HepG2 (cell line): ENCODE measurements around the gene RAB8A. TPM values are rescaled to one million over a fixed set of nuclear protein-coding genes. Genes with fewer than 3 reads are reported as not detected.

Experiments
- ATF6 ChIP-seq: sonication (generic); formaldehyde crosslinking; conservative IDR thresholded peaks from 2 replicates; pipeline ENCODE4 v1.4.0; 2020; ENCODE audit warnings: missing genetic modification reagents
- ATRX ChIP-seq: sonication (generic); formaldehyde crosslinking; IDR thresholded peaks from 2 replicates; pipeline ENCODE4 v1.4.0; 2020; ENCODE audit warnings: missing genetic modification reagents, borderline replicate concordance
- FOSL2 ChIP-seq: sonication (generic); formaldehyde crosslinking; IDR thresholded peaks from 2 replicates; pipeline ENCODE4 v1.4.0; 2020; ENCODE audit warnings: missing genetic modification reagents
- HNRNPK ChIP-seq: fragments of 200-400 bp; formaldehyde crosslinking; IDR thresholded peaks from 2 replicates; pipeline ENCODE4 v1.6.1; 2018; ENCODE audit warnings: low read length, low read depth, moderate library complexity, mild to moderate bottlenecking; ENCODE audit not compliant: poor library complexity, severe bottlenecking
- ISL2 ChIP-seq: sonication (generic); formaldehyde crosslinking; IDR thresholded peaks from 2 replicates; pipeline ENCODE4 v1.5.0; 2020; ENCODE audit warnings: missing genetic modification reagents
- MXD4 ChIP-seq: IDR thresholded peaks from 2 replicates; pipeline ENCODE4 v1.6.1; 2016; ENCODE audit warnings: mild to moderate bottlenecking, missing biosample characterization, missing genetic modification reagents
- MYC ChIP-seq: sonication (generic); formaldehyde crosslinking; IDR thresholded peaks from 2 replicates; pipeline ENCODE4 v1.9.0; 2021; ENCODE audit warnings: missing genetic modification reagents, borderline replicate concordance
- NFIB ChIP-seq: sonication (generic); formaldehyde crosslinking; IDR thresholded peaks from 2 replicates; pipeline ENCODE4 v1.9.0; 2021; ENCODE audit warnings: missing genetic modification reagents, mild to moderate bottlenecking, borderline replicate concordance
- NR2C2 ChIP-seq: sonication (generic); formaldehyde crosslinking; IDR thresholded peaks from 2 replicates; pipeline ENCODE4 v1.4.0; 2020; ENCODE audit warnings: missing genetic modification reagents, mild to moderate bottlenecking, moderate library complexity, borderline replicate concordance
- POLR2G ChIP-seq: fragments of 200-400 bp; formaldehyde crosslinking; IDR thresholded peaks from 2 replicates; pipeline ENCODE4 v1.6.1; 2018; ENCODE audit warnings: mild to moderate bottlenecking, low read depth, low read length, moderate library complexity
- SETDB1 ChIP-seq: sonication (generic); formaldehyde crosslinking; IDR thresholded peaks from 2 replicates; pipeline ENCODE4 v1.5.1; 2020; ENCODE audit warnings: missing genetic modification reagents, mild to moderate bottlenecking, borderline replicate concordance
- XRCC5 ChIP-seq: fragments of 200-400 bp; formaldehyde crosslinking; optimal IDR thresholded peaks from 2 replicates; pipeline ENCODE3; 2017; ENCODE audit warnings: mild to moderate bottlenecking, low read length
- ZBTB26 ChIP-seq: IDR thresholded peaks from 2 replicates; pipeline ENCODE4 v1.6.1; 2016; ENCODE audit warnings: missing compliant biosample characterization, missing genetic modification reagents, borderline replicate concordance
- ZNF337 ChIP-seq: sonication (generic); formaldehyde crosslinking; IDR thresholded peaks from 2 replicates; pipeline ENCODE4 v1.5.1; 2020; ENCODE audit warnings: missing genetic modification reagents, low read depth, mild to moderate bottlenecking, borderline replicate concordance
- ZNF34 ChIP-seq: sonication (generic); formaldehyde crosslinking; IDR thresholded peaks from 2 replicates; pipeline ENCODE4 v1.4.0; 2020; ENCODE audit warnings: mild to moderate bottlenecking, missing genetic modification reagents, borderline replicate concordance
- ZNF615 ChIP-seq: sonication (generic); formaldehyde crosslinking; IDR thresholded peaks from 2 replicates; pipeline ENCODE4 v1.5.0; 2020; ENCODE audit warnings: mild to moderate bottlenecking, missing genetic modification reagents, borderline replicate concordance
- ZNF660 ChIP-seq: sonication (generic); formaldehyde crosslinking; IDR thresholded peaks from 2 replicates; pipeline ENCODE4 v1.5.1; 2020; ENCODE audit warnings: mild to moderate bottlenecking, low read depth, missing genetic modification reagents, borderline replicate concordance
- polyA plus RNA-seq, 8 experiments: library from polyadenylated mRNA; depleted of rRNA in 3 of 8; stranded (reverse) in 7 of 8; unstranded in 1 of 8; fragments of >200 nt; fragmentation: Illumina TruSeq in 4 of 8; extraction: Trizol in 4 of 8; gene quantifications; 2 replicates each; pipeline versions ENCODE4 v1.2.1 to v1.2.3, GENCODE V29; 2011 to 2016; ENCODE audit warnings: low read depth in 4 of 8, missing spikeins in 1 of 8, mixed read lengths in 1 of 8; ENCODE audit not compliant: insufficient read depth in 1 of 8
- total RNA-seq, 5 experiments: library from RNA; depleted of rRNA; stranded (reverse); fragments of >200 nt; fragmentation: Illumina TruSeq; extraction: Trizol; gene quantifications; 2 replicates each; pipeline ENCODE4 v1.2.3, GENCODE V29; 2016; ENCODE audit warnings: low read depth in 1 of 5
- TF ChIP-seq, protein P1 (sequence below): sonication (generic); formaldehyde crosslinking; conservative IDR thresholded peaks from 2 replicates; pipeline ENCODE4 v1.8.0; 2022; ENCODE audit warnings: low read depth, missing genetic modification reagents
- TF ChIP-seq, protein P2 (sequence below): sonication (generic); formaldehyde crosslinking; IDR thresholded peaks from 2 replicates; pipeline ENCODE4 v1.5.0; 2020; ENCODE audit warnings: missing genetic modification reagents
- TF ChIP-seq, protein P3 (sequence below): sonication (generic); formaldehyde crosslinking; IDR thresholded peaks from 2 replicates; pipeline ENCODE4 v1.9.0; 2021; ENCODE audit warnings: missing genetic modification reagents, borderline replicate concordance

The RAB8A gene
- total and polyA plus RNA-seq, 2 of the 13 experiments (the other 11 are each of a cell fraction or from before 2014, with no cell fraction given) = 36.7 to 45.0 TPM

GRCh38 chr19:16111909-16112752 lies 442 bp downstream of the RAB8A start (continued):
- TF ChIP-seq ZNF337 (CRISPR knock-in tag) (no peak), ISL2 (no peak), FOSL2 (no peak), XRCC5 (no peak), ATF6 (CRISPR knock-in tag) (no peak), MYC (peak; percentile 33; the same call in 1 of the 2 replicates), POLR2G (peak; percentile 70), MXD4 (no peak), SETDB1 (no peak), ATRX (no peak), NR2C2 (no peak), NFIB (0 out of 2 replicates have a peak, but pooled peaks have one; percentile 6), ZBTB26 (CRISPR knock-in tag) (no peak), ZNF34 (CRISPR knock-in tag) (no peak), HNRNPK (peak; percentile 0), ZNF615 (CRISPR knock-in tag) (no peak), ZNF660 (CRISPR knock-in tag) (no peak)
- TF ChIP-seq, protein P1, sequence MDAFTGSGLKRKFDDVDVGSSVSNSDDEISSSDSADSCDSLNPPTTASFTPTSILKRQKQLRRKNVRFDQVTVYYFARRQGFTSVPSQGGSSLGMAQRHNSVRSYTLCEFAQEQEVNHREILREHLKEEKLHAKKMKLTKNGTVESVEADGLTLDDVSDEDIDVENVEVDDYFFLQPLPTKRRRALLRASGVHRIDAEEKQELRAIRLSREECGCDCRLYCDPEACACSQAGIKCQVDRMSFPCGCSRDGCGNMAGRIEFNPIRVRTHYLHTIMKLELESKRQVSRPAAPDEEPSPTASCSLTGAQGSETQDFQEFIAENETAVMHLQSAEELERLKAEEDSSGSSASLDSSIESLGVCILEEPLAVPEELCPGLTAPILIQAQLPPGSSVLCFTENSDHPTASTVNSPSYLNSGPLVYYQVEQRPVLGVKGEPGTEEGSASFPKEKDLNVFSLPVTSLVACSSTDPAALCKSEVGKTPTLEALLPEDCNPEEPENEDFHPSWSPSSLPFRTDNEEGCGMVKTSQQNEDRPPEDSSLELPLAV (CRISPR knock-in tag) = no peak
- TF ChIP-seq, protein P2, sequence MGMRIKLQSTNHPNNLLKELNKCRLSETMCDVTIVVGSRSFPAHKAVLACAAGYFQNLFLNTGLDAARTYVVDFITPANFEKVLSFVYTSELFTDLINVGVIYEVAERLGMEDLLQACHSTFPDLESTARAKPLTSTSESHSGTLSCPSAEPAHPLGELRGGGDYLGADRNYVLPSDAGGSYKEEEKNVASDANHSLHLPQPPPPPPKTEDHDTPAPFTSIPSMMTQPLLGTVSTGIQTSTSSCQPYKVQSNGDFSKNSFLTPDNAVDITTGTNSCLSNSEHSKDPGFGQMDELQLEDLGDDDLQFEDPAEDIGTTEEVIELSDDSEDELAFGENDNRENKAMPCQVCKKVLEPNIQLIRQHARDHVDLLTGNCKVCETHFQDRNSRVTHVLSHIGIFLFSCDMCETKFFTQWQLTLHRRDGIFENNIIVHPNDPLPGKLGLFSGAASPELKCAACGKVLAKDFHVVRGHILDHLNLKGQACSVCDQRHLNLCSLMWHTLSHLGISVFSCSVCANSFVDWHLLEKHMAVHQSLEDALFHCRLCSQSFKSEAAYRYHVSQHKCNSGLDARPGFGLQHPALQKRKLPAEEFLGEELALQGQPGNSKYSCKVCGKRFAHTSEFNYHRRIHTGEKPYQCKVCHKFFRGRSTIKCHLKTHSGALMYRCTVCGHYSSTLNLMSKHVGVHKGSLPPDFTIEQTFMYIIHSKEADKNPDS (CRISPR knock-in tag) = no peak
- TF ChIP-seq, protein P3, sequence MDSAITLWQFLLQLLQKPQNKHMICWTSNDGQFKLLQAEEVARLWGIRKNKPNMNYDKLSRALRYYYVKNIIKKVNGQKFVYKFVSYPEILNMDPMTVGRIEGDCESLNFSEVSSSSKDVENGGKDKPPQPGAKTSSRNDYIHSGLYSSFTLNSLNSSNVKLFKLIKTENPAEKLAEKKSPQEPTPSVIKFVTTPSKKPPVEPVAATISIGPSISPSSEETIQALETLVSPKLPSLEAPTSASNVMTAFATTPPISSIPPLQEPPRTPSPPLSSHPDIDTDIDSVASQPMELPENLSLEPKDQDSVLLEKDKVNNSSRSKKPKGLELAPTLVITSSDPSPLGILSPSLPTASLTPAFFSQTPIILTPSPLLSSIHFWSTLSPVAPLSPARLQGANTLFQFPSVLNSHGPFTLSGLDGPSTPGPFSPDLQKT (CRISPR knock-in tag) = no peak
